Fibroblast of peridontal ligament (primary cell): ENCODE measurements around the gene NDUFV1.
"Not testable (repeated sequence)": the region's sequence is repeated elsewhere in the genome, so short reads cannot be mapped to it uniquely, and the experiment has no call there.

Experiments
- DNase-seq: peaks from one replicate; pipeline ENCODE4 v3.0.0-alpha.2; 2010; ENCODE audit errors: extremely low read depth

The NDUFV1 gene

GRCh38 chr11:67611704-67612587 lies 5.2 kb downstream of the NDUFV1 start:
- DNase-seq, result no peak

- no peak for DNase-seq
These were observed 6.0 kb downstream of the NDUFV1 start for GRCh38 chr11:67612751-67613150.

- no peak for DNase-seq
These were observed 6.7 kb downstream of the NDUFV1 start for GRCh38 chr11:67613313-67613959.

- DNase-seq, result peak; percentile 32
These were observed 7.4 kb downstream of the NDUFV1 start for GRCh38 chr11:67613960-67614715.

- DNase-seq, result no peak
These were observed 8.3 kb downstream of the NDUFV1 start for GRCh38 chr11:67614730-67615714.

- DNase-seq, result no peak
These were observed 9.1 kb downstream of the NDUFV1 start for GRCh38 chr11:67615728-67616430.

- no peak for DNase-seq
These were observed 9.9 kb downstream of the NDUFV1 start for GRCh38 chr11:67616431-67617242.

- no peak for DNase-seq
These were observed 10.7 kb downstream of the NDUFV1 start for GRCh38 chr11:67617243-67617953.

- not testable (repeated sequence) for DNase-seq
These were observed 12.3 kb downstream of the NDUFV1 start for GRCh38 chr11:67618901-67619659.

GRCh38 chr11:67619683-67620618 lies 13.2 kb downstream of the NDUFV1 start:
- DNase-seq, result not testable (repeated sequence)

- not testable (repeated sequence) for DNase-seq
These were observed 13.9 kb downstream of the NDUFV1 start for GRCh38 chr11:67620621-67621020.

GRCh38 chr11:67621928-67622327 lies 15.2 kb downstream of the NDUFV1 start:
- not testable (repeated sequence) for DNase-seq

GRCh38 chr11:67622905-67623304 lies 16.2 kb downstream of the NDUFV1 start:
- not testable (repeated sequence) for DNase-seq

GRCh38 chr11:67623795-67624194 lies 17.1 kb downstream of the NDUFV1 start:
- DNase-seq, result not testable (repeated sequence)

GRCh38 chr11:67626131-67626833 lies 19.5 kb downstream of the NDUFV1 start:
- DNase-seq, result not testable (repeated sequence)

- DNase-seq, result no peak
These were observed 20.2 kb downstream of the NDUFV1 start for GRCh38 chr11:67626970-67627369.
